Measurements from ENCODE around the gene CUEDC2. TPM values are rescaled to one million over a fixed set of nuclear protein-coding genes. Genes with fewer than 3 reads are reported as not detected.

Gene CUEDC2
- total RNA-seq, 1 experiment from 2014 or later: 40.2 TPM

DNA sequence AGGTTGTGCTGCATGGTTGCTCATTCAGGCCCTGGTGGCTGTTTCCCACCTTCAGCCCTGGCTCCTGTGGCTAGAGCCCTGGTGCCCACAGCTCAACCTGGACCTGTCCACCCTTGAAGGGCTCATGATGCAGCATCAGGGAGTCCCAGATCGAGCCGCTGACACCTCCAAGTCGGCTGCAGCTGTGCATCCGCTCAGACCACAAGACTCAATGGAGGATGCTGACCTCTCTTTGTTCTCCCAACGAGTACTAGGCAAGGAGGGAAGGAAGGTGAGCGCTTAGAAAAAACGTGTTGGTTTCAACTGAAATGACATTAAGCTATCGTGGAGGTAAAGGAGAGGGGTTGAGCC is 28.4 kb upstream of the CUEDC2 start:
- ATAC-seq: peak; percentile 5
- ChIA-PET POLR2A (interaction anchor here (1.3 to 3.8 kb wide), 4 partner anchors 9 to 39 kb away, joined by 3 to 37 read pairs (median 18); partner anchors contain the start of genes C10orf95 and FBXL15), CTCF (interaction anchor here (1.4 to 4.3 kb wide), 6 partner anchors 10 to 123 kb away, joined by 3 to 33 read pairs (median 16); partner anchors contain the start of genes C10orf95, FBXL15 and NFKB2)
- peak overlapping the region; percentile 74 for H3K27ac Mint-ChIP-seq
- H3K4me1 Mint-ChIP-seq: peaks cover 38% of the 10 kb centered on the region
- peak overlapping the region; percentile 97 for H3K4me3 Mint-ChIP-seq
- TF ChIP-seq TP53 (CRISPR knock-in tag; IDR thresholded peaks at IDR 0.05) (no peak), GABPB1 (CRISPR knock-in tag; IDR thresholded peaks at IDR 0.05) (no peak), NFE2L1 (CRISPR knock-in tag; IDR thresholded peaks at IDR 0.05) (0 out of 2 replicates have a peak, but pooled peaks have one; percentile 15), FOXP1 (CRISPR knock-in tag; IDR thresholded peaks at IDR 0.05; ENCODE audit: borderline replicate concordance) (0 out of 2 replicates have a peak, but pooled peaks have one; percentile 27)
- TF ChIP-seq, protein P1, sequence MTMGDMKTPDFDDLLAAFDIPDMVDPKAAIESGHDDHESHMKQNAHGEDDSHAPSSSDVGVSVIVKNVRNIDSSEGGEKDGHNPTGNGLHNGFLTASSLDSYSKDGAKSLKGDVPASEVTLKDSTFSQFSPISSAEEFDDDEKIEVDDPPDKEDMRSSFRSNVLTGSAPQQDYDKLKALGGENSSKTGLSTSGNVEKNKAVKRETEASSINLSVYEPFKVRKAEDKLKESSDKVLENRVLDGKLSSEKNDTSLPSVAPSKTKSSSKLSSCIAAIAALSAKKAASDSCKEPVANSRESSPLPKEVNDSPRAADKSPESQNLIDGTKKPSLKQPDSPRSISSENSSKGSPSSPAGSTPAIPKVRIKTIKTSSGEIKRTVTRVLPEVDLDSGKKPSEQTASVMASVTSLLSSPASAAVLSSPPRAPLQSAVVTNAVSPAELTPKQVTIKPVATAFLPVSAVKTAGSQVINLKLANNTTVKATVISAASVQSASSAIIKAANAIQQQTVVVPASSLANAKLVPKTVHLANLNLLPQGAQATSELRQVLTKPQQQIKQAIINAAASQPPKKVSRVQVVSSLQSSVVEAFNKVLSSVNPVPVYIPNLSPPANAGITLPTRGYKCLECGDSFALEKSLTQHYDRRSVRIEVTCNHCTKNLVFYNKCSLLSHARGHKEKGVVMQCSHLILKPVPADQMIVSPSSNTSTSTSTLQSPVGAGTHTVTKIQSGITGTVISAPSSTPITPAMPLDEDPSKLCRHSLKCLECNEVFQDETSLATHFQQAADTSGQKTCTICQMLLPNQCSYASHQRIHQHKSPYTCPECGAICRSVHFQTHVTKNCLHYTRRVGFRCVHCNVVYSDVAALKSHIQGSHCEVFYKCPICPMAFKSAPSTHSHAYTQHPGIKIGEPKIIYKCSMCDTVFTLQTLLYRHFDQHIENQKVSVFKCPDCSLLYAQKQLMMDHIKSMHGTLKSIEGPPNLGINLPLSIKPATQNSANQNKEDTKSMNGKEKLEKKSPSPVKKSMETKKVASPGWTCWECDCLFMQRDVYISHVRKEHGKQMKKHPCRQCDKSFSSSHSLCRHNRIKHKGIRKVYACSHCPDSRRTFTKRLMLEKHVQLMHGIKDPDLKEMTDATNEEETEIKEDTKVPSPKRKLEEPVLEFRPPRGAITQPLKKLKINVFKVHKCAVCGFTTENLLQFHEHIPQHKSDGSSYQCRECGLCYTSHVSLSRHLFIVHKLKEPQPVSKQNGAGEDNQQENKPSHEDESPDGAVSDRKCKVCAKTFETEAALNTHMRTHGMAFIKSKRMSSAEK (CRISPR knock-in tag; IDR thresholded peaks at IDR 0.05; ENCODE audit: borderline replicate concordance): no peak
- TF ChIP-seq, protein P2, sequence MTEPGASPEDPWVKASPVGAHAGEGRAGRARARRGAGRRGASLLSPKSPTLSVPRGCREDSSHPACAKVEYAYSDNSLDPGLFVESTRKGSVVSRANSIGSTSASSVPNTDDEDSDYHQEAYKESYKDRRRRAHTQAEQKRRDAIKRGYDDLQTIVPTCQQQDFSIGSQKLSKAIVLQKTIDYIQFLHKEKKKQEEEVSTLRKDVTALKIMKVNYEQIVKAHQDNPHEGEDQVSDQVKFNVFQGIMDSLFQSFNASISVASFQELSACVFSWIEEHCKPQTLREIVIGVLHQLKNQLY (CRISPR knock-in tag; IDR thresholded peaks at IDR 0.05): no peak
- H3K27me3 Mint-ChIP-seq (ENCODE audit: low read depth): peaks cover 2% of the 10 kb centered on the region; the same call in 1 of the 2 replicates
- 0 out of 2 replicates have a peak, but pooled peaks cover under 1% of the 10 kb centered on the region for H3K36me3 Mint-ChIP-seq
- H3K9me3 Mint-ChIP-seq: no peaks in the 10 kb centered on the region
- no peak for DNase-seq (ENCODE audit: low spot score)

DNA sequence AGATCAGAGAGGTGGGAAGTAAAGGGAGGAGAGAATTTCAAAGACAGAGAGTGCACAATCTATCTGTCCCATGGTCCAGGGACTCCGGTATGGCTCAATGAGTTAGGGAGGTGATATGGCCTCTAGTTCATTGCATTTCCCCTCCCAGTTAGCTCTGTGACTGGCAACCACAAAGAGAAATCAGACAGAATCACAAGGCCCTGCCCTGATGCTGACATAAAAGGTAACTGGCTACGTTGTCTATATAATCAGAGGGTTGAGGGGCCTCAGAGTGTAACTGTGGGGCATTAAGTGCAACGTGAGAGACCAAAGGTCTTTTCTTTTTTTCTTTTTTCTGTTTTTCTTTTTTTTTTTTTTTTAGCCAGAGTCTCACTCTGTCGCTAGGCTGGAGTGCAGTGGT is 26.3 kb upstream of the CUEDC2 start:
- Mint-ChIP-seq H3K27me3 (ENCODE audit: low read depth) (peaks cover 2% of the 10 kb centered on the region; the same call in 1 of the 2 replicates), H3K4me3 (no peak overlapping the region), H3K36me3 (peaks cover 6% of the 10 kb centered on the region), H3K4me1 (peaks cover 49% of the 10 kb centered on the region), H3K27ac (no peak overlapping the region), H3K9me3 (no peaks in the 10 kb centered on the region)
- ATAC-seq: no peak
- ChIA-PET CTCF (interaction anchor here (1.2 kb wide), 1 partner anchor 138 kb away, joined by 3 read pairs; no protein-coding TSS in a partner anchor), POLR2A (no interaction called here)
- DNase-seq (ENCODE audit: low spot score): no peak
- TF ChIP-seq ZNF671 (CRISPR knock-in tag; IDR thresholded peaks at IDR 0.05): no peak
- TF ChIP-seq, protein P3, sequence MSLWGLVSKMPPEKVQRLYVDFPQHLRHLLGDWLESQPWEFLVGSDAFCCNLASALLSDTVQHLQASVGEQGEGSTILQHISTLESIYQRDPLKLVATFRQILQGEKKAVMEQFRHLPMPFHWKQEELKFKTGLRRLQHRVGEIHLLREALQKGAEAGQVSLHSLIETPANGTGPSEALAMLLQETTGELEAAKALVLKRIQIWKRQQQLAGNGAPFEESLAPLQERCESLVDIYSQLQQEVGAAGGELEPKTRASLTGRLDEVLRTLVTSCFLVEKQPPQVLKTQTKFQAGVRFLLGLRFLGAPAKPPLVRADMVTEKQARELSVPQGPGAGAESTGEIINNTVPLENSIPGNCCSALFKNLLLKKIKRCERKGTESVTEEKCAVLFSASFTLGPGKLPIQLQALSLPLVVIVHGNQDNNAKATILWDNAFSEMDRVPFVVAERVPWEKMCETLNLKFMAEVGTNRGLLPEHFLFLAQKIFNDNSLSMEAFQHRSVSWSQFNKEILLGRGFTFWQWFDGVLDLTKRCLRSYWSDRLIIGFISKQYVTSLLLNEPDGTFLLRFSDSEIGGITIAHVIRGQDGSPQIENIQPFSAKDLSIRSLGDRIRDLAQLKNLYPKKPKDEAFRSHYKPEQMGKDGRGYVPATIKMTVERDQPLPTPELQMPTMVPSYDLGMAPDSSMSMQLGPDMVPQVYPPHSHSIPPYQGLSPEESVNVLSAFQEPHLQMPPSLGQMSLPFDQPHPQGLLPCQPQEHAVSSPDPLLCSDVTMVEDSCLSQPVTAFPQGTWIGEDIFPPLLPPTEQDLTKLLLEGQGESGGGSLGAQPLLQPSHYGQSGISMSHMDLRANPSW (CRISPR knock-in tag; conservative IDR thresholded peaks at IDR 0.05; ENCODE audit: low read depth): no peak
- TF ChIP-seq EMX1 (CRISPR knock-in tag; IDR thresholded peaks at IDR 0.05): no peak
- TF ChIP-seq, protein P4, sequence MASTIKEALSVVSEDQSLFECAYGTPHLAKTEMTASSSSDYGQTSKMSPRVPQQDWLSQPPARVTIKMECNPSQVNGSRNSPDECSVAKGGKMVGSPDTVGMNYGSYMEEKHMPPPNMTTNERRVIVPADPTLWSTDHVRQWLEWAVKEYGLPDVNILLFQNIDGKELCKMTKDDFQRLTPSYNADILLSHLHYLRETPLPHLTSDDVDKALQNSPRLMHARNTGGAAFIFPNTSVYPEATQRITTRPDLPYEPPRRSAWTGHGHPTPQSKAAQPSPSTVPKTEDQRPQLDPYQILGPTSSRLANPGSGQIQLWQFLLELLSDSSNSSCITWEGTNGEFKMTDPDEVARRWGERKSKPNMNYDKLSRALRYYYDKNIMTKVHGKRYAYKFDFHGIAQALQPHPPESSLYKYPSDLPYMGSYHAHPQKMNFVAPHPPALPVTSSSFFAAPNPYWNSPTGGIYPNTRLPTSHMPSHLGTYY (CRISPR knock-in tag; IDR thresholded peaks at IDR 0.05): no peak
- TF ChIP-seq, protein P5, sequence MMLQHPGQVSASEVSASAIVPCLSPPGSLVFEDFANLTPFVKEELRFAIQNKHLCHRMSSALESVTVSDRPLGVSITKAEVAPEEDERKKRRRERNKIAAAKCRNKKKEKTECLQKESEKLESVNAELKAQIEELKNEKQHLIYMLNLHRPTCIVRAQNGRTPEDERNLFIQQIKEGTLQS (CRISPR knock-in tag; conservative IDR thresholded peaks at IDR 0.05): no peak
- TF ChIP-seq FOXP1 (CRISPR knock-in tag; IDR thresholded peaks at IDR 0.05; ENCODE audit: borderline replicate concordance): no peak
- TF ChIP-seq ZNF396 (CRISPR knock-in tag; IDR thresholded peaks at IDR 0.05; ENCODE audit: borderline replicate concordance): no peak
- TF ChIP-seq ZNF232 (CRISPR knock-in tag; IDR thresholded peaks at IDR 0.05): no peak
- TF ChIP-seq, protein P6, sequence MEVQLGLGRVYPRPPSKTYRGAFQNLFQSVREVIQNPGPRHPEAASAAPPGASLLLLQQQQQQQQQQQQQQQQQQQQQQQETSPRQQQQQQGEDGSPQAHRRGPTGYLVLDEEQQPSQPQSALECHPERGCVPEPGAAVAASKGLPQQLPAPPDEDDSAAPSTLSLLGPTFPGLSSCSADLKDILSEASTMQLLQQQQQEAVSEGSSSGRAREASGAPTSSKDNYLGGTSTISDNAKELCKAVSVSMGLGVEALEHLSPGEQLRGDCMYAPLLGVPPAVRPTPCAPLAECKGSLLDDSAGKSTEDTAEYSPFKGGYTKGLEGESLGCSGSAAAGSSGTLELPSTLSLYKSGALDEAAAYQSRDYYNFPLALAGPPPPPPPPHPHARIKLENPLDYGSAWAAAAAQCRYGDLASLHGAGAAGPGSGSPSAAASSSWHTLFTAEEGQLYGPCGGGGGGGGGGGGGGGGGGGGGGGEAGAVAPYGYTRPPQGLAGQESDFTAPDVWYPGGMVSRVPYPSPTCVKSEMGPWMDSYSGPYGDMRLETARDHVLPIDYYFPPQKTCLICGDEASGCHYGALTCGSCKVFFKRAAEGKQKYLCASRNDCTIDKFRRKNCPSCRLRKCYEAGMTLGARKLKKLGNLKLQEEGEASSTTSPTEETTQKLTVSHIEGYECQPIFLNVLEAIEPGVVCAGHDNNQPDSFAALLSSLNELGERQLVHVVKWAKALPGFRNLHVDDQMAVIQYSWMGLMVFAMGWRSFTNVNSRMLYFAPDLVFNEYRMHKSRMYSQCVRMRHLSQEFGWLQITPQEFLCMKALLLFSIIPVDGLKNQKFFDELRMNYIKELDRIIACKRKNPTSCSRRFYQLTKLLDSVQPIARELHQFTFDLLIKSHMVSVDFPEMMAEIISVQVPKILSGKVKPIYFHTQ (CRISPR knock-in tag; IDR thresholded peaks at IDR 0.05): no peak
- no peak for TF ChIP-seq ZBTB21 (CRISPR knock-in tag; IDR thresholded peaks at IDR 0.05; ENCODE audit: borderline replicate concordance)
- no peak for TF ChIP-seq NFATC4 (CRISPR knock-in tag; IDR thresholded peaks at IDR 0.05)
- no peak for TF ChIP-seq JUN (CRISPR knock-in tag; IDR thresholded peaks at IDR 0.05)
- no peak for TF ChIP-seq ESRRA (CRISPR knock-in tag; IDR thresholded peaks at IDR 0.05; ENCODE audit: borderline replicate concordance)
- TF ChIP-seq NR3C1 (CRISPR knock-in tag; conservative IDR thresholded peaks at IDR 0.05; ENCODE audit: low read depth): no peak
- TF ChIP-seq, protein P7, sequence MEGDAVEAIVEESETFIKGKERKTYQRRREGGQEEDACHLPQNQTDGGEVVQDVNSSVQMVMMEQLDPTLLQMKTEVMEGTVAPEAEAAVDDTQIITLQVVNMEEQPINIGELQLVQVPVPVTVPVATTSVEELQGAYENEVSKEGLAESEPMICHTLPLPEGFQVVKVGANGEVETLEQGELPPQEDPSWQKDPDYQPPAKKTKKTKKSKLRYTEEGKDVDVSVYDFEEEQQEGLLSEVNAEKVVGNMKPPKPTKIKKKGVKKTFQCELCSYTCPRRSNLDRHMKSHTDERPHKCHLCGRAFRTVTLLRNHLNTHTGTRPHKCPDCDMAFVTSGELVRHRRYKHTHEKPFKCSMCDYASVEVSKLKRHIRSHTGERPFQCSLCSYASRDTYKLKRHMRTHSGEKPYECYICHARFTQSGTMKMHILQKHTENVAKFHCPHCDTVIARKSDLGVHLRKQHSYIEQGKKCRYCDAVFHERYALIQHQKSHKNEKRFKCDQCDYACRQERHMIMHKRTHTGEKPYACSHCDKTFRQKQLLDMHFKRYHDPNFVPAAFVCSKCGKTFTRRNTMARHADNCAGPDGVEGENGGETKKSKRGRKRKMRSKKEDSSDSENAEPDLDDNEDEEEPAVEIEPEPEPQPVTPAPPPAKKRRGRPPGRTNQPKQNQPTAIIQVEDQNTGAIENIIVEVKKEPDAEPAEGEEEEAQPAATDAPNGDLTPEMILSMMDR (IDR thresholded peaks at IDR 0.05): no peak

Data from WTC11 (cell line).